Stimulated activated CD8-positive, alpha-beta memory T cell treated with anti-CD3 and anti-CD28 coated beads, Interleukin-4, amount 100 ng/mL, for 4 hours (primary cell): ENCODE measurements around the gene LRPPRC.
"Not testable (repeated sequence)": the region's sequence is repeated elsewhere in the genome, so short reads cannot be mapped to it uniquely, and the experiment has no call there.

Experiments
- DNase-seq, 2 donors: peaks; one replicate each; pipeline ENCODE4 v3.0.0-alpha.2; 2020; ENCODE audit warnings: low read depth in 2 of 2, low spot score in 1 of 2

LRPPRC gene

DNA sequence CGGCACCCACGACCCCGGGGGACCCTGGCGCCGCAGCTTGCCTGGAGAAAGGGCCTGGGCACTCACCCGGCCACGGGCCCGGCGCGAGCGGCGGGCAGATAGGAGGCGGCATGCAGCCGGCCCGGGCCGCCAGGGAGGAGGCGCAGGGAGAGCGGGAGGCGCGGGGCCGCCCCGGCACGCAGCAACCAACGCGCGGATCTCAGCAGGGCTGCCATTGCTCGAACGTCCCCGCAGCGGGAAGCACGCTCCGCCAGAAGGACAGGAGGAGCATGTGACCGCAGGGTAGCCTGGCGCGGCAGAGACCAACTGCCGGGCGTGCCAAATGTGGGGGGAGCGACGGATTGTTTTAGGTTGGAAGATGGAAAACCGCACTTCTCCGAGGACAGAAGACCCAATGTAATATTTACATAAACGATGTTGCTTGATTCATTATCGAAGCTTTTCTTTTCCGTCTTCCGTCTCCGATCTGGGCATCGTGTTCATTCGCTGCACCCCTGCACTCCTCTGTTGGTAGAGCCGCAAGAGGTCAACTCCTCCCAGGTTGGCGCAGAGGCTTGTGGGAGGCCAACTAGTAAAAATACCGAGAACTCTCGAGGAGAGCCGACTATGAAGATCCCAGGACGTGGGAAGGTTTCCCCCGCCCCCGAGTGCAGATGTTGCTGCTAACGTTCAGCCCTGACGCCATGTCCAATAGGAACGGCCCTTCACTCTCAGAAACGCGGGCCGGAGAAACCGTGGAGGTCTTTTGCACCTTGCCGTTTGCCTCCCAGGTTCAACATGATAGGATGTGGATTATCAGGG, at the start of gene LRPPRC:
Gene LRPPRC, minus strand, starts transcription at position 257 of the 801 bp plus-strand sequence. Its CDS starts 42 bp downstream, at position 215.
- peak; percentile 80 to 84 for DNase-seq

DNA sequence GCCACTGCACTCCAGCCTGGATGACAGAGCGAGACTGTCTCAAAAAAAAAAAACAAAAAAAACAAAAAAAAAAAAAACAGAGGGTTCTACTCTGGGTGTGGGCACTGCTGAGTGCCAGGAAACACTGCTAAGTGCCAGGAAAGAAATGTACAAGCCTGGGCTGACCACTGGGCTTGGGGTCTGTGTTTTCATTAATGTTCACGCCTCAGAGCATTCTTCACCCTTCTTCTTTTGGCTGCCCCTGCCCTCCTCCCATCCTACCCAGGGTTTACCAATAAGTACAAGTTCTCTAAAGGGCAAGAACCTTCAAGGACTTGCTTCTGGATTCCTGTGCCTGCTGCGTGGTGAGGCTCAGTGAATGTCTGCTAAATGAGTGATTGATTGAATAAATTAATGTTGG, 49.3 kb upstream of the LRPPRC start:
- DNase-seq: no peak

DNA sequence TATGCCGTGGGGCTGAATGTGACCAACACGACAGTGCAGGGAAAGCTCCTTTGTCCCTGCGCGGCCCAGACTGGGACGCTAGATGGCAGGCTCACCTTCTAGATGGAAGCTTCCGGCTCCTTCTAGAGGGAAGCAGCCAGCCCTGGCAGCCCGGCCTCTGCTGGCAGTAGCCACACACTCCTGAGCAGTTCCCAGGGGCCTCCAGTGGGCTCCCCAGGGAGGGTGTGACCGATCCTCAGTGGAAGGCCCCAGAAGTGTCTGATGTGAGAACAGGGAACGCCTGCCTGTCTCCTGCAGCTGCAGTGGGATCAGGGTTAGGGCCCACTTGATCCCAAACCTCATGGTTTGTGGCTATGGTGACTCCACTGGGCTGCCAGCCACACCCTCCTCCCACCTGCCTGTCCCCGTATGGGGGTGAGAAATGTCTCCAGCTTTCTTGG, 48.5 kb upstream of the LRPPRC start:
- DNase-seq: peak; percentile 45 to 56

DNA sequence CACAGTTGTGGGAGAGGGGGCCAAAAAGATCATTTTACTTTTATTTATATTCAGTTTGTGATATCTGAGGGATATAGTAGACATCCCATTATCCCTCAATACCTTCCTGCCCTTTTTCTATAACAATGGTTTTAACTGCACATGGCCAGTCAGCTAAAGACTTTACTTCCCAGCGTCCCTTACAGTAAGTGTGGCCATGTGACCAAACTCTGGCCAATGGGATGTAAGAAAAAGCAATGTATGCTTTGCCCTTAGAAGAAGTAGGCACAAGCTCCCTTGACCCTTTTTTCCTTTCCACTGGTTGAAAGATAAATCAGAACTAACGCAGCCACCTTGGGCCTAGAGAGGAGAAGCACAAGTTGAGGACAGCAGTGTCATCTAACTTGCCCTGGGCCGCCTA, 44.6 kb upstream of the LRPPRC start:
- no peak for DNase-seq

DNA sequence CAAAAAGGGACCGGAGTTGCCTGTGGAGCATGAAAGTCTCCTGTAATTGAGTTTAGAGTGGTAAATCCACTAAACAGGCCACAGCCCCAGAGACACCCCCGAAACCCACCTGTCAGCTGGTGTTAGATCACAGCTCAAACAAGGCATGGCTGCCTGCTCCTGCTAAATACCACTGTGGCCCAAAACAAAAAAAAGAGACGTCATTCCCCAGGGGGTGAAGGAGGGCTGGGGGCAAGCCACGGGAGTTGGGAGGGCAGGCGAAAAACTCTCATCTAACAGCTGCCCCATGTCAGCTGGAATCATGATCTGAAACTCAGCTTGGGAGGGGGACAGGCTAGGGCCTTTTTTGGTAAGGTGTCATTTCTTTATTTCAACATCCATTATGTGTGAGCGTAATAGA, 42.5 kb upstream of the LRPPRC start:
- DNase-seq: no peak

DNA sequence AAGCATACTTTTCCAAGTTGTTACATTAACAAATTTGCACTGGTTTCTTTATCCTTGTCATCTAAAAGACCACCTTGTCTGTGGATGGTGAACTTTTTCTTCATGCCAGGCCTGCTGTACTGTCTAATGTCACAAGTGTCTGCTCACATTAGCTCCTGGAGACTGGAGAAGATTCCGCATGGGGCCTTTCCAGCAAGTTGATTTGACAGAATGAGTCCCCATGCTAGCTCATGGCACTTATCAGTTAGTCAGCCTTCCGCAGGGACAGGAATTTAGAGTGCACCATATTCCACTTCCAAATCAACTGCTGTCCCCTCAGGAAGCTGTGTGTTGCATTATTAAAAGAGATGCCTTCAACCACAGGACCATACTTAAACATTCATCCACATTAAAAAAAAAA, 41.4 kb upstream of the LRPPRC start:
- no peak for DNase-seq

DNA sequence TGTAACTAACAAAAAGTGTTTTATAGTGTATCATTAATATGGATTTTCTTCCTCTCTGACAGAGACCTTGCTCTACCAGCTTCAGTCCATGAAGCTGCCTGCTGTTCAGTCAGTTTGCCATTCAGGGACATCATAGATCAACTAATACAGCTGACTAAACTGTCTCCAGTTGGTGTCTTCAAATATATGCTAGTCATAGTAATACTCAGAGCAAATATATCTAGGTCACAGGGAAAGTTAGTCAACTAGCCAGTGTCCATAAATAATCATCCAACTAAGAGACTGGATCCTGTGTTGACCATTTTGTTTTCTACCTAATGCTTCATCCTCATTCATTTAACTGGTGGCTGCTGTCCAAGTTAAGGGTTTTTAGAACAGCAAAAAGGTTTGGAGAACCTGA, 38.2 kb upstream of the LRPPRC start:
- no peak for DNase-seq

DNA sequence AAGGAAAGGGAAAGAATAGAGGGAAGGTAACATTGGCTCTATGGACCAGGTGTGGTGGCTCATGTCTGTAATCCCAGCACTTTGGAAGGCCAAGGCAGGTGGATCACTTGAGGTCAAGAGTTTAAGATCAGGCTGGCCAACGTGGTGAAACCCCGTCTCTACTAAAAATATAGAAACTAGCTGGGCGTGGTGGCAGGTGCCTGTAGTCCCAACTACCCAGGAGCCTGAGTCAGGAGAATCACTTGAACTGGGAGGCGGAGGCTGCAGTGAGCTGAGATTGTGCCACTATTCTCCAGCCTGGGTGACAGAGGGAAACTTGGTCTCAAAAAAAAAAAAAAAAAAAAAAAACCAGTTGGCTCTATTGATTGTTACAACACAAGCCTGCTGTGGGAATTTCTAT, 31.3 kb upstream of the LRPPRC start:
- not testable (repeated sequence) for DNase-seq

DNA sequence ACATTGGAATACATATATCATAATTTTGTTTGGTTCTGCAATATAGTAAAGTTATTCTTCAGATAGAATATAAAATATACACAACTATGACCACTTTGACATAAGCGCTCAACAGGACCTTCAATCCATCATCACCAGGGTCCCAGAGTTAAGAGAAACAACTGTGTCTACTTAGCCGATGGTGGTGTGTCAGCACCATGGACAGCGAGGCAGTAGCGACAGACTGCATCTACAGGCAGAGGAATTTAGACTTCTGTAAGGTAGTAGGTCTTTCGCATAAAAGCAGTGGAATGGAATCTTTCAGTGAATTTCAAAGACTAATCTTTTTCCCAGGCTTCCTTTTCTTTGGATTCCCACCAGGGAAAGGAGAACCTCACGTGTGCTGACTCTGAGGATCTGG, 20.5 kb upstream of the LRPPRC start:
- DNase-seq: no peak

DNA sequence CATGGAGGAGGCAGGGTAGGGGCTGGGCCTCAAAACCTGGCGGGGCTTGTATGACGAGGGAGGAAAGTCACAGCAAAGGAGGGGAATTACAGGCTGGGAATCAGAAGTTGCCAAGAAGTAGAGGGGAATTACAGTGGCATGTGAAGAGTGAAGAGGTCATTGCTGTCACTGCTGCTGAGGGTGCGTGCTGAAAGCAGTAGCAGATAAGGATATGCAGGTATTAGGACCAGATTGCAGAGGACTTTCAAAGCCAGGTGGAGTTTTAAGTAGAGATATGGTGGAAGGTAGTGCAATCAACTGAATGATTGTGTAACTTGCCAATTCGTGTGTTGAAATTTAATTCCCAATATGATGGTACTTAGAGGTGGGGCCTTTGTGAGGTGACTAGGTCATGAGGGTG, 19.4 kb upstream of the LRPPRC start:
- DNase-seq: no peak

DNA sequence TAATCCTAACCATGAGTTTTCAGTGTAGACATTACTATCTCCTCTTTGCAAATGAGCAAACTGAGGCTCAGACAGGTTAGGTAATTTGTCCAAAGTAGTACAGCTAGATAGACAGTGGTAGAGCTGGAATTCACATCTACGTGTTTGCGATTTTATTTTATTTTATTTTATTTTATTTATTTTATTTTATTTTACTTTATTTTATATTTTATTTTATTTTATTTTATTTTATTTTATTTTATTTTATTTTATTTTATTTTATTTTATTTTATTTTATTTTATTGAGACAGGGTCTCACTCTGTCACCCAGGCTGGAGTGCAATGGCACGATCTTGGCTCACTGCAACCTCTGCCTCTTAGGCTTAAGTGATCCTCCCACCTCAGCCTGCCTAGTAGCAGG, 17.4 kb upstream of the LRPPRC start:
- DNase-seq: not testable (repeated sequence)

DNA sequence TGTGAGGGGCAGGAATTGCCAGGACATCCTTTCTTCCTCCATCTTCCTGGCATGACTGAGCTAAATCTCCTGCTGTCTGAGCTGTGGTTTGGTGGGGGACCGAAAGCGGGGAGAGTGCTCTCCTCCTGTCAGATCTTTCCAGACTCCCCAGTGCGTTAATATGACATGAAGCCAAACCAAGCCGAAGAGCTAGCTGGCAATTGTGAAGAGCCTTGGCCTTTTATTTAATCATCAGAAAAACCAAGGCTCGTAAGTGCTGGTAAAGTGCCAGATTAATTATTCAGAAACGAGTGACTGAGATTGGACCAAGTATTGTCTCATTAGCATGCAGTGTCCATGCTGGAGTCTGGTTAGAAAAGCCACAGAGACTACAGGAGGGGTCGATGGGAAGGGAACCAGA, 14.5 kb upstream of the LRPPRC start:
- DNase-seq: no peak

DNA sequence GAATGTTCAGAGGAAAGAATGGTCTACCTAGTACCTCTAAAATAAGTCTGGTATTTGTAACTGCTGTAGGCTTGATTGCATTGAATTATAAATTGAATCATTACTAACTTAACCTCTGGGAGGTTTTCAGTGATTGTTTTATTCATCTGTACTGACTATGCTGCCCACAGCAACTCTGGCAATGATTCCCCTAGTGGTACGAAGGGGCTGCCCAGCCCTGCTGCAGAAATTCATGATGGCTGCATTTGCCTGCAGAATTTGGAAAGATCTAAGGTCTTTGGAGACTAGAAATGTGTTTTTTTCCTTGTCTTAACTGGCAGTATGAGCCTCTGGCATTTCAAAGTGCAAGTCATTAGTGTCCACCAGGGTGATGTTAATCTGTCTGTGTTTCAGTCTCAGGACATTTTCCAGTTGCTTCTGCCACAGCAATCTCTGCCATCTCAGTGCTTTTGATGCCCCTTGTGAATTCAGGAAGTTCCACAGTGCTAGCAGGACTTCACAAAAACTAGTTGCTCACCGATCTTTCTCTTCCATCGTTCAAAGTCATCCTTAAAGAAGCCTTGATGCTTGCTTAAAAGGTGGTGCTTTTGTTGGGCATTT, 13.4 kb upstream of the LRPPRC start:
- DNase-seq: no peak

DNA sequence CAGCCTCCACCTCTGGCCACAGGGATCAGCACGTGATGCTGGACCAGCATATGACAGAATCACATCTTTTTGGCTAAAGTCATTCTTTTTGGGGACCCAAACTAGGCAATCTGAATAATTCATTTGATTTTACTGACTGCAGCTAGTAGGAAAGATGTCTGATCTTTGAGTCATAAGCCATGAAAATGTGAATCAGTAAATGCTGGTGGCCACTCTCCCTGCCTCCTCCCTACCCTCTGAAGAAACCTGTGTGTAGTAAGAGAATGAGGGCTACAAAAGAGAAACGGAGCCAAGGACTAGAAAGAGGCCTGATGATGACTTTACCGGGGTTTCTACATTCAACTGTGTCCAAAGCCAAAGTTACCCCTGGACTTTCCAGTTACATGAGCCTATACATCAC, 10.1 kb upstream of the LRPPRC start:
- no peak for DNase-seq

DNA sequence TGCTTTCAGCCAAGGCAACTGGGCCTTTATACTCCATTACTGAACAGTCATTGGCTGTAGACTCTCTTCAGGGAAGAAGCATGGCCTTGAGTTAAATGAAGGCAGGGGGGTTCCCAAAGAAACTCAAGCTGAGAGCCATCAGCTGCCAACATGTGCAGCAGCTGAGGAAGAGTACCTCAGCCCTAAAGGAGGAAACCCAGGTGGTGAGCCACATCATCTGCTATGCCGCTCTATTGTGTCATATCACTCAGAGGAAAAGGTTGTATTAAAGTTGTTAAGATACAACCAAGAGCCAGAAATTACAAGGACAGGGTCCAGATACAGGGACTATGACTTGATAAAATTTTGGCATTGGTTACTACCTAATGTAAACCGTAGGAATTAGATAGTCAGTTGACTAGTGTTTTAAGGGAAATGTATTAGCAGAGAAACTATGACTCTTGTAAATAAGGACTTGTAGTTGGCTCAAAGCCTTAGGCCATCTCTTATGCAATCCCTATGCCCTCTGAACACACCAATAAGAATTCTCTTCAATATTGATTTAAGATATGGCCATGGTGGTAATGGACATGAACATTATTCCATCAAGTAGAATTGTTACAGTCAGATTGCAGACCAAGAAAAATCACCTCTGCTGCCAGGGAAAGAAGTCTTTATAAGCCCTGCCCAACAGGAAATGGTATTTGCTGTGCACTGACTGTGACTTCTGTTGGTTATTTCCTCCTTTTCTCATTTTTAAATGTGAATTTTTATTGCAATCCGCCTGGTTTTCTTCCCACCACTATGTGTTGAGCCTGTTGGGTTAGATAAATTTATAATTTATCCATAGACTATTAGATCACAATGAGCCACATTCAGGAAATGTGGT, 9.2 kb upstream of the LRPPRC start:
- no peak for DNase-seq

DNA sequence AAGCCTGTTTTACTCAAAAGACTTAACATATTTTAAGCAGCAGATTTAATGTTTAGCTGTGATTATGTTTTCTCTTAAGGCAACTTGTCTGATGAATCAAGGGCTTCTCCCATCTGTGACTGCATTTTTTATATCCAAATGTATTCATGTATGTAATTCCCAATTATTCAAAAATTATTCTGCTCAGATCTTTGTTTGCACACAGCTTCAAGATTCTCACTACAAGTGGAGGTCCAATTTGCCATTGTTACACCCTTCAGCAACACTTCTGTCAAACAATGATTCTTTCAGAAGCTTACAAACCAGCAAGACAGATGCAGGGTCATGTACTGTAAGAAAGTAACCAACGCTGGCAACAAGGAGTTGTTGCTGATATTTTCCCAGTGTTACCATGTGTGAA, 5.9 kb upstream of the LRPPRC start:
- no peak for DNase-seq

DNA sequence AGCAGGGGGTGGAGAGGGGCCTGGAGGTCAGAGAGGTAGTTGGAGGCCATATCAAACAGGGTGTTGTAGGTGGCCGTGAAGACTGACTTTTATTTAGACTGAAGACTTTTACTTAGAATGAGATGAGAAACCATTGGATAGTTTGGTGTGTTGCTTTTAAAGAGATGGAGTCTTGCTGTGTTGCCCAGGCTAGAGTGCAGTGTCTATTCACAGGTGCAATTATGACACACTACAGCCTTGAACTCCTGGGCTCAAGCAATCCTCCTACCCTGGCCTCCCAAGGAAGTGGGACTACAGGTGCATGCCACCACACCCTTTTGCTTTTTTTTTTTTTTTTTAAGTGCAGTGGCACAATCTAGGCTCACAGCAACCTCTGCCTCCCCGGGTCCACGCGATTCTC, 2.5 kb upstream of the LRPPRC start:
- DNase-seq: no peak

DNA sequence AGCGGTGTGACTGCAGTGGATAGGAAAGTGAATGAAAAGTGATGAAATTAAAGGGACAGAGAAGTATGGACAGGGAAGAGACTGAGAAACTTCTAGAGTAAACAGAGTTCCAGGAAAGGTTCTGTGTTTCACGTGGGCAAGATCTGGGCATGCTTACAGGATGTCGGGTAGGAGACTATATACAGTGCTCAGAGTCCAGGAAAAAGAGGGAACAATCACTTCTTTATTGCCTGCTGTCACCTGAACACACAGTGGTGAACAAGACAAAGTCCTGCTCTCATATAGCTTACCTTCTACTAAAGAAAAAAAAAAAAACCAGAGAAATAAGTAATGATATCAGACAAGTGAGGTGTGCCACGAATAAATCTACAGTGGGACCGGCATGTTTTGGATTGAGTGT, 2.4 kb downstream of the LRPPRC start:
- DNase-seq: no peak

DNA sequence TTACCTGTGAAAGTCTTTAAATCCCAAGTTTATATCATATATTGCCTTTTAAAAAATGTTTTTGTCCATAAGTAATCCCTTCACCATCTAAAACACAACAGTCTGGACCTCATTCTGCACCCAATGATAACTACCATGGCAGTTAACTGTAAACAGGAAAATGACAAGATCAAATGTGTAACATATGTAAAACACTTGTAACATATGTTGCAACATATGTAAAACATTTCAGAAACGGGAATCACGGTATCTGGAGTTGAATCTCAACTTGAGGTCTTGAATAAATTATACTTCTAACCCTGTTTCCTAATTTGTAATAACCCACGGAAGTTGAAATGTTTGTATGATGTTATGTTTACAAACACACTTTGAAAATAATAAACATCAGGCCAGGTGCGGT, 6.2 kb downstream of the LRPPRC start:
- no peak for DNase-seq

DNA sequence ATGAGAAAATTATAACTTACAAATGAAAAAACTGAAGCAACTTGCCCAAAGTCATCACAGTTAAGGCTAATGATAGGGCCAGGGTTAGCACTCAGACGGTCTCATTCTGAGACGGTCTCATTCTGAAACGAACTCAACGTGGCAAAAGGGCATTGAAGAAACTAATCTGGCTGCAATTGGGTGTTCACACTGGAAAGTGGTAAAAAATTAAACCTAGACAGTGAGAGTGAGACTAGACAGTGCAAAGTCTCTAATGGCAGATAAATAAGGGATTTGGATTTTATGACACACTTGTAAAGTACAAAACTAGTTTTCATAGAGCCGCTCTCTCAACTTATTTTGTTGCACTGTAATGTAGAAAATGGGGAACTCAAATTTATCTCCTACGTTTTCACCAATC, 9.2 kb downstream of the LRPPRC start:
- DNase-seq: no peak

DNA sequence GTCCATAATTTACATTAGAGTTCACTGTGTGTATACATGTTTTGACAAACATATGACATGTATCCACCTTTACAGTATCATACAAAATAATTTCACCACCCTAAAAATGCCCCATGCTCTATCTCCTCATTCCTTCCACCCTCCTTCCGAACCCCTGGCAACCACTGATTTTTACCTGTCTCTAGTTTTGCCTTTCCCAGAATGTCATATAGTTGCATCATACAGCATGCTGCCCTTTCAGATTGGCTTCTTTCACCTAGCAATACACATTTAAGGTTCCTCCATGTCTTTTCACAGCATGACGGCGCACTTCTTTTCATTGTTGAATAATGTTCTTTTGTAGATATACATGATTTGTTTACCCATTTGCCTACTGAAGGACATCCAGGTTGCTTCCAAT, 10.4 kb downstream of the LRPPRC start:
- no peak for DNase-seq

DNA sequence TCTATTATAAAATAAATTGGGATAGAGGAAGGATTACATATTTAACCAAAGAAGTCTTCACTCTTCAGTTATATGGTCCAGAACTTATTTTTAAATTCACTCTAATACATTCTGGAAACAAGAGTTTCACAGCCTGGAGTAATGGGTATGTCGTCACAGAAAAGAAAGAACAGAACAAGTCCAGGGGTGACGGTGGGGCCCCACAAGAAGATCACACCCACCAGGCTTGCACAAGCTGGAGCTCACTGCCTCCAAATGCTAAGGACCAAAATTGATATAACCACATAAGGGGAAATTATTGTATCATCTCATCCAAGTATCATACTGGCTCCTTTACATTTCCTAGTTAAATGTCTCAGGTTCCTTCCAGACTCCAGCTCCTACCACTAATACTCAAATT, 11.3 kb downstream of the LRPPRC start:
- no peak for DNase-seq
